ENCODE results near the gene ZNF497.
"Not testable (repeated sequence)": the region's sequence is repeated elsewhere in the genome, so short reads cannot be mapped to it uniquely, and the experiment has no call there.

ZNF497 gene

GRCh38 chr19:58350871-58351557 lies 11.5 kb downstream of the ZNF497 start:
- no peak for DNase-seq

DNA sequence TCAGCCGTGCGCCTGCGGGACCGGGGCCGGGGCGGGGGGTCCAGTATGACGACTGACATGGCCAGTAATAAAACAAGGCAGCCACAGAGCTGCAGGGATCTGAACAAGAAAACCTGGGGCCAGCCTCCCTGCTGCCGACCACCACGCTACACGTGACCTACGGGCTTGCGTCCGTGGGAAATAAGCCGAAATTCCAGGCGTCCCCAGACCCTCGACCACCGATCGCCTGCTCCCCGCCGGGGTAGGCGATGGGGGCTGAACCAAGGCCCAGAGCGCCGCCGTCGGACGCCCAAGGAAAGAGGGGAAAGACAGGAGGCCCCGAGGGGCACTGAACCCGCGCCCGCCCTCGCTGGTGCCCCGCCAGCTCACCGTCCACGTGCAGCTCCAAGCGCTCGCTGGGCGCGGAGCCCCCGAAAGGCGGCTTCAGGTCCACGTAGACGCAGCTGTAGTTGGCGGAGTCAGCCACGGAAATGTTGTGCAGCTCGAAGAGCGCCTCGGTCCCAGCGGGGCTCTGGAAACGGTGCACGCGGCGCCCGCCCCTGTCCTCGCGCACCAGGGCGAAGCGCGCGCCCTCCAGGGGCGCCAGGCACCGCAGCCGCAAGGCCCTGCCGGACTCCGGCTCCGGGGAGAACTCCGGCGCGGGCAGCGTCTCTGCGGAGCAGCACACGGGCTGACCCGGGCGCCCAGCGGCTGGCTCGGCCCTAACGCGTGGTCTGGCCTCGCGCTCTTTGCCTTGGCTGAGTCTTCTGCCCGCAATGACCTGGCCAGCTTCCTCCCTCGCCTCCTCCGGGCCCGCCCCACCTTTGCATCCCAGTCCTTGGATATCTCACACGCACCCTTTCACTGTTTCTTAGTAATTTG lies 12.3 kb downstream of the ZNF497 start:
- DNase-seq = no peak

- DNase-seq = no peak
These were observed 13.0 kb downstream of the ZNF497 start for GRCh38 chr19:58349590-58349989.

GRCh38 chr19:58348080-58348479 lies 14.5 kb downstream of the ZNF497 start:
- DNase-seq = not testable (repeated sequence)

- peak in 57 of 58 donors; percentile 19 to 84 (median 66) for DNase-seq
These were observed 15.3 kb downstream of the ZNF497 start for GRCh38 chr19:58346961-58347929.

GRCh38 chr19:58345558-58345957 lies 17.0 kb downstream of the ZNF497 start:
- DNase-seq = no peak

DNA sequence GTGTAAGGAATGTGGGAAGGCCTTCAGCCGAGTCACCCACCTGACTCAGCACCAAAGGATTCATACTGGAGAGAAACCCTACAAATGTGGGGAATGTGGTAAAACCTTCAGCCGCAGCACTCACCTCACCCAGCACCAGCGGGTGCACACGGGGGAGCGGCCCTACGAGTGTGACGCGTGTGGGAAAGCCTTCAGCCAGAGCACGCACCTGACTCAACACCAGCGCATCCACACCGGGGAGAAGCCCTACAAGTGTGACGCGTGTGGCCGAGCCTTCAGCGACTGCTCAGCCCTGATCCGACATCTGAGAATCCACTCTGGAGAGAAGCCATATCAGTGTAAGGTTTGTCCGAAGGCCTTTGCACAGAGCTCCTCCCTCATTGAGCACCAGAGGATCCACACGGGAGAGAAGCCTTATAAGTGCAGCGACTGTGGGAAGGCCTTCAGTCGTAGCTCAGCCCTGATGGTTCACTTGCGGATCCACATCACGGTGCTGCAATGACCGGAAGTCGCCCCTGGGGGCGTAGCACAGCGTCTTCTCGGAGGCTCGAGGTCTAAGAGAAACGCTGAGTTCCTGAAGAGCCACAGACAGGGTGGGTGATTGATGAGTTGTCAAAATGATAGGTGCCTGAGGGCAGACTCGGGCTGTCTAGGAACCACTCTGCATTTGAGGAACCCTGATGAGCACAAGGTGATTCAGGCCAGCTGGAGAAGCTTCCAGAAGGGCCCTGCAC lies 23.6 kb downstream of the ZNF497 start:
- DNase-seq = no peak

- no peak for DNase-seq
These were observed 24.2 kb downstream of the ZNF497 start for GRCh38 chr19:58338336-58338735.

DNA sequence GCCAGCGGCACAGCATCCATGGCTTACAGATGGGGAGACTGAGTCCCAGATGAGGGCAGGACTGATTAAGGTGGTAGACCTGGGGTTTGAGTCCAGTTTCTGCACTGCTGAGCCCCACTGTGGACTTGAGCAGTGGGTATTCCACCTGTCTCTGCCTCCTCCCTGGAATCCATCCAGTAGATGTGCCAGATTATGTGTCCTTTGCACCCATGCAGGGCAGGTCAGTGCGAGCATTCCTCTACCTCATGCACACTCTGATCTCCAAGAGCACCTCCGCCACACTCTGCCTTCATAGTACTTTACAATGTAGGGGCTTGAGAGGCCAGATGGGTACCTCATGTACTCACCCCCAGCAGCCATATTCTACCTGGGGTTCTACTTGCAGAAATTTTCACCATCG lies 25.7 kb downstream of the ZNF497 start:
- DNase-seq = no peak

DNA sequence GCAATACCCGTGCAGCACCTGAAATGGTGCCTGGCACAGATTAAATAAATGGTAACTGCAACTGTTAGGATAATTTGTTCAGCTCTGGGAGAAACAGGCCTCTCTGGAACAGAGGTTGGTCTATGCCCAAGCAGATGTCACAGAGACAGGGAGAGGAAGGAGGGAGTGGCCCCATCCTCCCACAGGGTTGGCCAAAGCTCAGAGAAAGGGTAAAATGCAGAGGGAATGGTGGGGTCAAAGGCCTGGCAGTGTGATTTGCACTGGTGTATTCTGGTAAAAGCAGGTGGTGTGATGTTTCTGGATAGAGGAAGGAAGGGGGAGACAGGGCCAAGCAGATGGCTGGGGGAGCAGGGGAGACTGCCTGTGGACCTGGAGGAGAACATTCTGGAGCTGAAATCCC lies 26.3 kb downstream of the ZNF497 start:
- no peak for DNase-seq

GRCh38 chr19:58335630-58336029 lies 26.9 kb downstream of the ZNF497 start:
- no peak for DNase-seq

GRCh38 chr19:58334691-58335249 lies 27.8 kb downstream of the ZNF497 start:
- DNase-seq = no peak

- DNase-seq = no peak
These were observed 29.9 kb downstream of the ZNF497 start for GRCh38 chr19:58332697-58333096.

DNA sequence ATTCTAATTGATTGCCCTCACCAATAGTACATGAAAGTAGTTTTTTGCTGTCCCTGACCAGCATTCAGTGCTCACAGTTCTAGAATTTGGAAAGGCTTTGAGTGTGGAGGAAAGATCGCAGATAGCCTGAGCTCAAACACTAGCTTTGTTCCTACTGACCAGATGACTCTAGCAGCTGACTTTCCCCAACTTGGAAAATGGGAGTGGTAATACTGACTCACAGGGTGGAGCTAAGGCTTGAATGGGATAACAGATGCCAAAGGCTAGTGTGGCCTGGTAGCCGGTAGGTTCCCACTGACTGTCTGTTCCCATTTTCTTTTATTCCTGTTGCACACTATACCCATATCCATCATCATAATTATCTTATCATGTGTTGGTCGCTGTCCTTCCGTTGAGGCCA lies 32.1 kb downstream of the ZNF497 start:
- peak in 31 of 58 donors; percentile 5 to 90 (median 51) for DNase-seq

DNA sequence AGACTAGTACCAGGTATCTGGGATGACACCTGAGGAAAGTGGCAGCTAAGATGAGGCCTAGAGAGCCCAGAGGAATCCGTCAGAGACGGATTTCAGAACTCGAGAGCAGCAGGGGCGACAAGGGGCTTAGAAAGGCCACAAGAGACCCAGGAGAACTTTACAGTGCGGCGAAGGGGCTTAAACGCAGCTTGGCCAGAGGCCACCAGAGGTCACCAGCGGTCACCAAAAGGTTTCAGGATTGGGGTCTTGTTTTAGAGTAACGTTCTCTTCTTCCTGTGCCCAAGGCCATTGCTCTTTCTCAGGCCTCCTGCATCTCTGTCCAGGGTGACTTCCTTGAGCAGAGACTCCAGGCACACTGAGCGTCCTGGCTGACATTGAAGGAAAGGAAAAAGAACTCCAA lies 33.6 kb downstream of the ZNF497 start:
- DNase-seq = no peak

DNA sequence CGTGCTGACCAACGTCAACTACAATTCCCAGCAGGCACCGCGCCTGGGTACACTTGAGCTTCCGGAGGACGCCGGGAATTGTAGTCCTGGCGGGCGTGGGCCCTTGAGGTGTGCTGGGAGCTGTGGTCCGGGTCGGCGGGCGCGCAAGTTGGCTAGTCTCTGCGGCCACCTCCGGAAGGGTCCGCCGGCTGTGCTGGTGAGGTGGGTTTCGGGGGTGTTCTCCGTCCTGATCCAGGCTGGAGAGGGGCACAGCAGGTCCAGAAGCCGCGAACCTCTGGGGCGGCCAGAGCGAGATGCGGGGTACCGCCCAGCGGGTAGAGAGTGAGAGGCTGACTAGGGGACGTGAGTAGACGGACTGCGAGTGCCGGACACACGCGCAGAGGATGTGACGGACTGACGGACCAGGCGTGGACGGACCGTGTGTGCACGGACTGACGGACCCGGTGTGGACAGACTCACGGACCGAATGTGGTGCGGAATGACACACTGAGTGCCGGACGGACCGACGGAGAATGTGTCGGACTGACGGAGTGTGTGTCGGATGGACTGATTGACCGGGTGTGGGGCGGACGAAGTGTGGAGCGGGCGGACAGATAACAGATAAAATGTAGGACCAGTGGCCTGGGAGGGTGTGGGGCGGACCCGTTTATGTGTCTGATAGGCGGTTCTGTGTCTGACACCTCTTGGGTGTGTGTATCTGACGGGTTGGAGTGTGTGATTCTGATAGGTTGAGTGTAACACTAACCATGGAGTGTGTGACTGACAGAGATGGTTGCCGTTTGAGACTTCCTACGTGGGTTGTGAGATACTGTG lies 35.4 kb downstream of the ZNF497 start, which contains the start of gene ZSCAN22:
Gene ZSCAN22, plus strand, starts transcription at position 81 of the 813 bp plus-strand sequence. CDS start 7,809 bp downstream, outside the sequence.
- DNase-seq = peak; percentile 89 to 100 (median 97)

DNA sequence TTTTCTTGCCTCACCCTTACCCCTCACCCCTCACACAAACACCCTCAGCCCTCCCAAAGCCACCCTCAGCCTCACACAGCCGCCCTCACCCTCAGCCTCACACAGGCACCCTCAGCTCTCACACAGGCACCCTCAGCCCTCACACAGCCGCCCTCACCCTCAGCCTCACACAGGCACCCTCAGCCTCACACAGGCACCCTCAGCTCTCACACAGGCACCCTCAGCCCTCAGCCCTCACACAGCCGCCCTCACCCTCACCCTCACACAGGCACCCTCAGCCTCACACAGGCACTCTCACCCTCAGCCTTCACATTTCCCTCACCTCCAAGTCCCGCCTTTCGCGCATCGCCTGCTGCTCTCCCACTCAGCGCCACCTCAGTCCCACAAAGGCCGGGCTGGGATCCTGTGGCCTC lies 36.0 kb downstream of the ZNF497 start:
- no peak for DNase-seq

GRCh38 chr19:58325311-58326022 lies 37.1 kb downstream of the ZNF497 start:
- peak in 1 of 58 donors; percentile 3 for DNase-seq

DNA sequence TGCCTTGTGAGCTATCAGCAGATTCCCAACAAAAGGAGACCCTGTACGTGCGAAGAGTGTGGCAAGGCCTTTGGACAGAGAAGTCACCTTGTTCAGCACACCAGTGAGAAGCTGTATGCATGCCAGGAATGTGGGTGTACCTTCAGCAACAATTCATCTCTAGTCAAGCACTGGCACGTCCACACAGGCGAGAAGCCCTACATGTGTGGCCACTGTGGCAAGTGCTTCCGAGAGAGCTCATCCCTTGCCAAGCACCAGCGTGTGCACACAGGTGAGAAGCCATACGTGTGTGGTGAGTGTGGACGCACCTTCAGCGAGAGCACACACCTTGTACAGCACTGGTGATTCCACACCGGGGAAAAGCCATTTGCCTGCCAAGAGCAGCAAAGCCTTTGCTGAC lies 43.3 kb downstream of the ZNF497 start:
- peak in 1 of 58 donors; percentile 65 for DNase-seq

Measured in anterior cingulate cortex (tissue), 58 donors.